ENCODE results near the gene PKP3.
"Not testable (repeated sequence)": the region's sequence is repeated elsewhere in the genome, so short reads cannot be mapped to it uniquely, and the experiment has no call there.

PKP3 gene

GRCh38 chr11:394034-394857 lies at the start of gene PKP3:
PKP3 (plus strand) TSS chr11:394209; CDS start chr11:394293, 84 bp downstream.
- Histone ChIP-seq H3K36me3 (ENCODE audit: control insufficient read depth in 2 of 2, insufficient read depth in 2 of 2, low read length in 2 of 2) (no peaks in the 10 kb centered on the region), H3K4me1 (ENCODE audit: control insufficient read depth, insufficient read depth, low read length) (peaks cover 15% of the 10 kb centered on the region), H3K27ac (ENCODE audit: low read length) (no peak within 1 kb of the TSS), H3K9me3 (ENCODE audit: control insufficient read depth in 2 of 2, low read length in 2 of 2) (no peaks in the 10 kb centered on the region), H3K27me3 (ENCODE audit: control insufficient read depth in 1 of 2, insufficient read depth in 2 of 2, low read length in 2 of 2) (peaks cover 0 to 3% of the 10 kb centered on the region in 2 donors), H3K4me3 (ENCODE audit: low read length in 2 of 2) (no peak within 1 kb of the TSS), H3K9ac (ENCODE audit: low read length in 2 of 2) (no peak within 1 kb of the TSS)

- no peak overlapping the region for H3K9ac ChIP-seq (ENCODE audit: low read length in 2 of 2)
- no peaks in the 10 kb centered on the region for H3K27me3 ChIP-seq (ENCODE audit: control insufficient read depth in 1 of 2, insufficient read depth in 2 of 2, low read length in 2 of 2)
- H3K36me3 ChIP-seq (ENCODE audit: control insufficient read depth in 2 of 2, insufficient read depth in 2 of 2, low read length in 2 of 2): no peaks in the 10 kb centered on the region
- no peaks in the 10 kb centered on the region for H3K4me1 ChIP-seq (ENCODE audit: control insufficient read depth, insufficient read depth, low read length)
- no peak overlapping the region for H3K27ac ChIP-seq (ENCODE audit: low read length)
- H3K9me3 ChIP-seq (ENCODE audit: control insufficient read depth in 2 of 2, low read length in 2 of 2): no peaks in the 10 kb centered on the region
- H3K4me3 ChIP-seq (ENCODE audit: low read length in 2 of 2): no peak overlapping the region
These were observed 49.0 kb upstream of the PKP3 start for GRCh38 chr11:344836-345578.

- Histone ChIP-seq H3K27ac (ENCODE audit: low read length) (no peak overlapping the region), H3K27me3 (ENCODE audit: control insufficient read depth in 1 of 2, insufficient read depth in 2 of 2, low read length in 2 of 2) (no peaks in the 10 kb centered on the region), H3K36me3 (ENCODE audit: control insufficient read depth in 2 of 2, insufficient read depth in 2 of 2, low read length in 2 of 2) (no peaks in the 10 kb centered on the region)
These were observed 47.5 kb upstream of the PKP3 start for GRCh38 chr11:346529-346928.

GRCh38 chr11:349270-349954 lies 44.6 kb upstream of the PKP3 start:
- not testable (repeated sequence) for H3K36me3 ChIP-seq (ENCODE audit: control insufficient read depth in 2 of 2, insufficient read depth in 2 of 2, low read length in 2 of 2); H3K9ac ChIP-seq (ENCODE audit: low read length in 2 of 2); H3K9me3 ChIP-seq (ENCODE audit: control insufficient read depth in 2 of 2, low read length in 2 of 2); H3K4me3 ChIP-seq (ENCODE audit: low read length in 2 of 2); H3K27ac ChIP-seq (ENCODE audit: low read length); H3K27me3 ChIP-seq (ENCODE audit: control insufficient read depth in 1 of 2, insufficient read depth in 2 of 2, low read length in 2 of 2)
- peaks cover 18% of the 10 kb centered on the region for H3K4me1 ChIP-seq (ENCODE audit: control insufficient read depth, insufficient read depth, low read length)

More at GRCh38 chr11:346529-346928, 47.5 kb upstream of the PKP3 start:
- H3K4me3 ChIP-seq (ENCODE audit: low read length in 2 of 2): no peak overlapping the region
- H3K4me1 ChIP-seq (ENCODE audit: control insufficient read depth, insufficient read depth, low read length): no peaks in the 10 kb centered on the region
- no peak overlapping the region for H3K9ac ChIP-seq (ENCODE audit: low read length in 2 of 2)
- H3K9me3 ChIP-seq (ENCODE audit: control insufficient read depth in 2 of 2, low read length in 2 of 2): no peaks in the 10 kb centered on the region

- H3K9ac ChIP-seq (ENCODE audit: low read length in 2 of 2); H3K27ac ChIP-seq (ENCODE audit: low read length); H3K9me3 ChIP-seq (ENCODE audit: control insufficient read depth in 2 of 2, low read length in 2 of 2); H3K27me3 ChIP-seq (ENCODE audit: control insufficient read depth in 1 of 2, insufficient read depth in 2 of 2, low read length in 2 of 2); H3K4me3 ChIP-seq (ENCODE audit: low read length in 2 of 2); H3K36me3 ChIP-seq (ENCODE audit: control insufficient read depth in 2 of 2, insufficient read depth in 2 of 2, low read length in 2 of 2): not testable (repeated sequence)
- peaks cover 22% of the 10 kb centered on the region for H3K4me1 ChIP-seq (ENCODE audit: control insufficient read depth, insufficient read depth, low read length)
These were observed 43.8 kb upstream of the PKP3 start for GRCh38 chr11:350033-350722.

GRCh38 chr11:350723-351255 lies 43.2 kb upstream of the PKP3 start:
- Histone ChIP-seq H3K27me3 (ENCODE audit: control insufficient read depth in 1 of 2, insufficient read depth in 2 of 2, low read length in 2 of 2) (no peaks in the 10 kb centered on the region), H3K9ac (ENCODE audit: low read length in 2 of 2) (no peak overlapping the region), H3K4me1 (ENCODE audit: control insufficient read depth, insufficient read depth, low read length) (peaks cover 28% of the 10 kb centered on the region), H3K9me3 (ENCODE audit: control insufficient read depth in 2 of 2, low read length in 2 of 2) (no peaks in the 10 kb centered on the region), H3K36me3 (ENCODE audit: control insufficient read depth in 2 of 2, insufficient read depth in 2 of 2, low read length in 2 of 2) (no peaks in the 10 kb centered on the region), H3K4me3 (ENCODE audit: low read length in 2 of 2) (no peak overlapping the region), H3K27ac (ENCODE audit: low read length) (no peak overlapping the region)

- no peak overlapping the region for H3K27ac ChIP-seq (ENCODE audit: low read length)
- H3K27me3 ChIP-seq (ENCODE audit: control insufficient read depth in 1 of 2, insufficient read depth in 2 of 2, low read length in 2 of 2): no peaks in the 10 kb centered on the region
- peaks cover 28% of the 10 kb centered on the region for H3K4me1 ChIP-seq (ENCODE audit: control insufficient read depth, insufficient read depth, low read length)
- H3K9me3 ChIP-seq (ENCODE audit: control insufficient read depth in 2 of 2, low read length in 2 of 2): no peaks in the 10 kb centered on the region
- H3K9ac ChIP-seq (ENCODE audit: low read length in 2 of 2): no peak overlapping the region
- H3K36me3 ChIP-seq (ENCODE audit: control insufficient read depth in 2 of 2, insufficient read depth in 2 of 2, low read length in 2 of 2): no peaks in the 10 kb centered on the region
- no peak overlapping the region for H3K4me3 ChIP-seq (ENCODE audit: low read length in 2 of 2)
These were observed 42.6 kb upstream of the PKP3 start for GRCh38 chr11:351411-351810.

GRCh38 chr11:352456-353031 lies 41.5 kb upstream of the PKP3 start:
- Histone ChIP-seq H3K27ac (ENCODE audit: low read length) (peak overlapping the region; percentile 100), H3K9me3 (ENCODE audit: control insufficient read depth in 2 of 2, low read length in 2 of 2) (no peaks in the 10 kb centered on the region), H3K4me3 (ENCODE audit: low read length in 2 of 2) (no peak overlapping the region), H3K9ac (ENCODE audit: low read length in 2 of 2) (peak overlapping the region in 1 of 2 donors; percentile 74), H3K4me1 (ENCODE audit: control insufficient read depth, insufficient read depth, low read length) (peaks cover 28% of the 10 kb centered on the region), H3K27me3 (ENCODE audit: control insufficient read depth in 1 of 2, insufficient read depth in 2 of 2, low read length in 2 of 2) (no peaks in the 10 kb centered on the region), H3K36me3 (ENCODE audit: control insufficient read depth in 2 of 2, insufficient read depth in 2 of 2, low read length in 2 of 2) (no peaks in the 10 kb centered on the region)

- peak overlapping the region; percentile 100 for H3K27ac ChIP-seq (ENCODE audit: low read length)
- H3K36me3 ChIP-seq (ENCODE audit: control insufficient read depth in 2 of 2, insufficient read depth in 2 of 2, low read length in 2 of 2): no peaks in the 10 kb centered on the region
- peaks cover 36% of the 10 kb centered on the region for H3K4me1 ChIP-seq (ENCODE audit: control insufficient read depth, insufficient read depth, low read length)
- H3K9me3 ChIP-seq (ENCODE audit: control insufficient read depth in 2 of 2, low read length in 2 of 2): no peaks in the 10 kb centered on the region
- peak overlapping the region; percentile 58 to 74 for H3K9ac ChIP-seq (ENCODE audit: low read length in 2 of 2)
- H3K4me3 ChIP-seq (ENCODE audit: low read length in 2 of 2): peak overlapping the region in 1 of 2 donors; percentile 29
- no peaks in the 10 kb centered on the region for H3K27me3 ChIP-seq (ENCODE audit: control insufficient read depth in 1 of 2, insufficient read depth in 2 of 2, low read length in 2 of 2)
These were observed 40.7 kb upstream of the PKP3 start for GRCh38 chr11:353179-353873.

Data from stomach smooth muscle (tissue), 2 donors.